Stomach (tissue), 9 donors: ENCODE measurements around the gene MCOLN3. TPM values are rescaled to one million over a fixed set of nuclear protein-coding genes. Genes with fewer than 3 reads are reported as not detected.
"Not testable (repeated sequence)": the region's sequence is repeated elsewhere in the genome, so short reads cannot be mapped to it uniquely, and the experiment has no call there.

Source experiments
- DNase-seq, 2 donors: peaks; one replicate each; pipeline versions ENCODE4 v3.0.0 to v3.0.0-alpha.2; 2013 to 2019
- H3K27ac ChIP-seq, 5 donors: fragments of 200-600 bp in 4 of 5; sonication (generic) in 4 of 5; one replicate each; pipeline ENCODE4 v1.5.1; 2013 to 2019; ENCODE audit warnings: mild to moderate bottlenecking in 1 of 5, moderate library complexity in 1 of 5
- H3K27me3 ChIP-seq, 3 donors: fragments of 200-600 bp; sonication (generic); one replicate each; pipeline ENCODE4 v1.5.1; 2017 to 2019; ENCODE audit warnings: mixed run types in 1 of 3
- H3K36me3 ChIP-seq, 4 donors: fragments of 200-600 bp; sonication (generic); 1 replicate in 3 of 4; 2 replicates in 1 of 4; pipeline ENCODE4 v1.5.1; 2016 to 2019
- H3K4me1 ChIP-seq, 4 donors: fragments of 200-600 bp; sonication (generic); one replicate each; pipeline ENCODE4 v1.5.1; 2016 to 2019
- H3K4me3 ChIP-seq, 4 donors: fragments of 200-600 bp; sonication (generic) in 3 of 4; one replicate each; pipeline ENCODE4 v1.5.1; 2016 to 2019; ENCODE audit warnings: mild to moderate bottlenecking in 1 of 4
- H3K9me3 ChIP-seq, 4 donors: fragments of 200-600 bp; sonication (generic); one replicate each; pipeline ENCODE4 v1.5.1; 2016 to 2019
- EP300 ChIP-seq: sonication (generic); formaldehyde crosslinking; IDR thresholded peaks from one replicate; pipeline ENCODE4 v1.6.1; 2017; ENCODE audit warnings: antibody characterized with exemption
- POLR2A ChIP-seq, 4 donors: fragments of 450-650 bp; IDR thresholded peaks; one replicate each; pipeline ENCODE4 v1.6.1; 2016; ENCODE audit warnings: antibody characterized with exemption in 4 of 4, control low read depth in 2 of 4, mild to moderate bottlenecking in 1 of 4, moderate library complexity in 1 of 4
- POLR2AphosphoS5 ChIP-seq, 3 donors: sonication (generic); formaldehyde crosslinking; IDR thresholded peaks; one replicate each; pipeline ENCODE4 v1.6.1; 2016; ENCODE audit warnings: antibody characterized with exemption in 3 of 3
- WGBS, 5 donors: extraction: QIAGEN DNeasy Blood & Tissue Kit in 3 of 5; methylation state at CpG; one replicate each; pipeline versions ENCODE4 v1.1.5 to v1.1.7; 2013 to 2018; 5-methylcytosine and 5-hydroxymethylcytosine counted together
- intact Hi-C: fragments of 100-400 bp; cut with DNase I; formaldehyde crosslinking; loops from one replicate; pipeline ENCODE4 v1.15.1; 2023; ENCODE audit warnings: low total_unique reads
- polyA plus RNA-seq, 3 donors: library from polyadenylated mRNA; stranded (reverse); fragments of 200-250 nt; gene quantifications; one replicate each; pipeline ENCODE4 v1.2.3, GENCODE V29; 2013
- total RNA-seq, 5 donors: library from RNA; depleted of rRNA; stranded (reverse); fragments of >200 nt; gene quantifications; one replicate each; pipeline versions ENCODE4 v1.1.0 to v1.2.3, GENCODE V29; 2014 to 2016
- TF ChIP-seq, protein P1 (sequence below), 7 experiments: fragments of 450-650 bp in 4 of 7; fragments of 200-600 bp in 3 of 7; sonication (generic) in 3 of 7; IDR thresholded peaks; one replicate each; pipeline ENCODE4 v1.5.1; 2016 to 2019; ENCODE audit warnings: antibody characterized with exemption in 7 of 7, control low read depth in 2 of 7, mild to moderate bottlenecking in 1 of 7
- donor health status: healthy with polysubstance abuse.
- donor health status: Bipolar disorder and iron deficiency.
- donor health status: healthy.

Gene MCOLN3
- total and polyA plus RNA-seq, 8 donors, result 0.89 to 7.3 (median 1.4) TPM; not detected in 2

DNA sequence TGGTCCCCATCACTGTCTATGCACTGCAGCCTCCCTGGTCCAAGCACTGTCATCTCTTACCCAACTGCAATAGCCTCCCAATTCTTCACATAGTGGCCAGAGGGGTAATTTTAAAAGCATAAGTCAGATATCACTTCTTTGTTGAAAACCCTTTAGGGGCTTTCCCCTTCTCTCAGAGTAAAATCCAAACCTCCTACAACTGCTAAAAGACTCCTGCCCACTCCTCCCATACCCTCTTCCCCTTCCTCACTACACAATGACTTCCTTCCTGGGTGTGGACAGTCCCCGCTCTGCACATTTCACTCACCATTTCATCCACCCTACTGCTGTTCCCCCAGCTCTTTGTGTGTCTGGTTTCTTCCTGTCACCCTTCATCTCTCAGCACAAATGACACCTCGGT lies 59.7 kb downstream of the MCOLN3 start:
- DNase-seq, result no peak
- intact Hi-C loops, result no loop called here
- no peaks in the 10 kb centered on the region for H3K4me1 ChIP-seq
- no peaks in the 10 kb centered on the region for H3K9me3 ChIP-seq
- no peaks in the 10 kb centered on the region for H3K36me3 ChIP-seq
- 64 to 86% (median 77%) methylated on average over 2 of the region's 2 CpGs for WGBS, 5 donors
- H3K27ac ChIP-seq, result no peak overlapping the region
- TF ChIP-seq, protein P1, sequence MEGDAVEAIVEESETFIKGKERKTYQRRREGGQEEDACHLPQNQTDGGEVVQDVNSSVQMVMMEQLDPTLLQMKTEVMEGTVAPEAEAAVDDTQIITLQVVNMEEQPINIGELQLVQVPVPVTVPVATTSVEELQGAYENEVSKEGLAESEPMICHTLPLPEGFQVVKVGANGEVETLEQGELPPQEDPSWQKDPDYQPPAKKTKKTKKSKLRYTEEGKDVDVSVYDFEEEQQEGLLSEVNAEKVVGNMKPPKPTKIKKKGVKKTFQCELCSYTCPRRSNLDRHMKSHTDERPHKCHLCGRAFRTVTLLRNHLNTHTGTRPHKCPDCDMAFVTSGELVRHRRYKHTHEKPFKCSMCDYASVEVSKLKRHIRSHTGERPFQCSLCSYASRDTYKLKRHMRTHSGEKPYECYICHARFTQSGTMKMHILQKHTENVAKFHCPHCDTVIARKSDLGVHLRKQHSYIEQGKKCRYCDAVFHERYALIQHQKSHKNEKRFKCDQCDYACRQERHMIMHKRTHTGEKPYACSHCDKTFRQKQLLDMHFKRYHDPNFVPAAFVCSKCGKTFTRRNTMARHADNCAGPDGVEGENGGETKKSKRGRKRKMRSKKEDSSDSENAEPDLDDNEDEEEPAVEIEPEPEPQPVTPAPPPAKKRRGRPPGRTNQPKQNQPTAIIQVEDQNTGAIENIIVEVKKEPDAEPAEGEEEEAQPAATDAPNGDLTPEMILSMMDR (IDR thresholded peaks at IDR 0.05), result no peak
- H3K4me3 ChIP-seq, result no peak overlapping the region
- H3K27me3 ChIP-seq, result no peaks in the 10 kb centered on the region

DNA sequence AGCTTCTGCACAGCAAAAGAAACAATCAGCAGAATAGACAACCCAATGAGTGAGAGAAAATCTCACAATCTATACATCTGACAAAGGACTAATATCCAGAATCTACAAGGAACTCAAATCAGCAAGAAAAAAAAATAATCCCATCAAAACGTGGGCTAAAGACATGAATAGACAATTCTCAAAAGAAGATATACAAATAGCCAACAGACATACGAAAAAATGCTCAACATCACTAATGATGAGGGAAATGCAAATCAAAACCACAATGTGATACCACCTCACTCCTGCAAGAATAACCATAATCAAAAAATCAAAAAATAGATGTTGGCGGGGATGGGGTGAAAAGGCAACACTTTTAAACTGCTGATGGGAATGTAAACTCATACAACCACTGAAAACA lies 61.7 kb downstream of the MCOLN3 start:
- H3K27me3 ChIP-seq, DNase-seq, H3K27ac ChIP-seq, H3K9me3 ChIP-seq, H3K4me1 ChIP-seq, intact Hi-C loops, H3K36me3 ChIP-seq, H3K4me3 ChIP-seq: not testable (repeated sequence)
- 80 to 89% (median 82%) methylated on average over 3 of the region's 3 CpGs for WGBS, 5 donors

DNA sequence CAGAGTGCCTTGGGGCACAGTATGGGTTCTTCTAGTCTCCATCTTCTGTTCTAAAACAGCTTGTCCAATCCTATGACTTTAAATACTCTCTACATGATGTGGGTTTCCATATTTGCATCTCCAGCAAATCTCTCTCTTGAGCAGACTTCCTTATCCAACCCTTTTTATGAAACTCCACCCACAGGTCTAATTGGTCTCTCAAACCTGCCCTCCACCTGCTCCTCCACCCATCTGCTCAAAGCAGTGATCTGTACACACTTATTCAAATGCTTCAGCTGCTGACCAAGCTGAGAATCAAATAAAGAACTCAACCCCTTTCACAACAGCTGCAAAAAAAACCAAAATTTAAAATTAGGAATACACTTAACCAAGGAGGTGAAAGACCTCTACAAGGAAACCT lies 62.9 kb downstream of the MCOLN3 start:
- H3K9me3 ChIP-seq, result no peaks in the 10 kb centered on the region
- no peaks in the 10 kb centered on the region for H3K36me3 ChIP-seq
- DNase-seq, result no peak
- no peak overlapping the region for H3K27ac ChIP-seq
- no peaks in the 10 kb centered on the region for H3K4me1 ChIP-seq
- no peak overlapping the region for H3K4me3 ChIP-seq
- no peak for TF ChIP-seq POLR2A (IDR thresholded peaks at IDR 0.05)
- no peak for TF ChIP-seq EP300
- TF ChIP-seq, protein P1 (IDR thresholded peaks at IDR 0.05), result no peak
- H3K27me3 ChIP-seq, result no peaks in the 10 kb centered on the region
- intact Hi-C loops, result no loop called here

DNA sequence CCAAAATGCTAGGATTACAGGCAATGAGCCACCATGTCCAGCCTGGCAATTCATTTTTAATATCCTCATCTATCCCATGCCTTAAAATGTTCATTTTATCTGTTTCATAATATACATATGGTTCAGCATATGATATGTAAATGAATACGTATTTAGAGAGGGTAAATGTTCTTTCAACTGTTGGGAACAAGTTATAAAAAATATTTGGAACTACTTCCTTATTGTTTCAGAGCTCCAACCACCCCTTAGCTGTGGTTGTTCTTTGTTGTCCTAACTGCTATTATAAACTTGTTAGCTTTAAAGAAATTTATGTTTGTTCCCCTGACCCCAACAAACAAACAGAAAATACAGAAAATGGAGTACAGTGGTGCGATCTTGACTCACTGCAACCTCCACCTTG lies 65.9 kb downstream of the MCOLN3 start:
- no peak for DNase-seq
- WGBS, 5 donors, result 82 to 91% (median 89%) methylated on average over 2 of the region's 2 CpGs
- H3K27ac ChIP-seq, result no peak overlapping the region
- no peaks in the 10 kb centered on the region for H3K36me3 ChIP-seq
- H3K4me3 ChIP-seq, result no peak overlapping the region
- H3K4me1 ChIP-seq, result no peaks in the 10 kb centered on the region
- intact Hi-C loops, result no loop called here
- H3K27me3 ChIP-seq, result no peaks in the 10 kb centered on the region
- no peaks in the 10 kb centered on the region for H3K9me3 ChIP-seq
- TF ChIP-seq POLR2AphosphoS5 (IDR thresholded peaks at IDR 0.05) (no peak), EP300 (no peak), POLR2A (IDR thresholded peaks at IDR 0.05) (no peak)
- TF ChIP-seq, protein P1 (IDR thresholded peaks at IDR 0.05), result no peak

DNA sequence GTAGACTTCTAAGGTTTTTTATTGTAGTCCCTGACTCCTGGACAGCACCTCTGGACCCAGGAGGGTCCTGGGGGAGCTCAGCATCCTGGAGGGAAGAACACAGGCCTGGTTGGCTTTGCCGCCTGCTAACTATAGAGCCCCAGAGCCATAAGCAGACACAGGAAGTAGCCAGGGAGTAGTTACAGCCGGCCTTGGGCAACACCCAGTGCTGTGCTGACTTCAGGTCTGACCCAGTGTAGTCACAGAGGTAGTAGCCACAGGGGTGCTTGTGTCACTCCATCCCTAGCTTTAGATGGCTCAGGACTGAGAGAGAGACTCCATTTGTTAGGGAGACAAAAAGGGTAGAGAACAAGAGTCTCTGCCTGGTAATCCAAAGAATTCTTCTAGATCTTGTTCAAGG lies 73.3 kb downstream of the MCOLN3 start:
- no peaks in the 10 kb centered on the region for H3K9me3 ChIP-seq
- intact Hi-C loops, result no loop called here
- no peaks in the 10 kb centered on the region for H3K4me1 ChIP-seq
- no peaks in the 10 kb centered on the region for H3K27me3 ChIP-seq
- no peaks in the 10 kb centered on the region for H3K36me3 ChIP-seq
- no peak overlapping the region for H3K27ac ChIP-seq
- TF ChIP-seq POLR2A (IDR thresholded peaks at IDR 0.05), result no peak
- TF ChIP-seq, protein P1 (IDR thresholded peaks at IDR 0.05), result no peak
- no peak for TF ChIP-seq EP300
- no peak for TF ChIP-seq POLR2AphosphoS5 (IDR thresholded peaks at IDR 0.05)
- no peak overlapping the region for H3K4me3 ChIP-seq
- 44 to 71% (median 58%) methylated on average over 2 of the region's 2 CpGs for WGBS, 5 donors
- DNase-seq, result no peak
